ENCODE results near the gene S100A7.
A peak's percentile ranks its signal among the peaks of the same experiment; 100 is the strongest.
"Not testable (repeated sequence)": the region's sequence is repeated elsewhere in the genome, so short reads cannot be mapped to it uniquely, and the experiment has no call there.

S100A7 gene

DNA sequence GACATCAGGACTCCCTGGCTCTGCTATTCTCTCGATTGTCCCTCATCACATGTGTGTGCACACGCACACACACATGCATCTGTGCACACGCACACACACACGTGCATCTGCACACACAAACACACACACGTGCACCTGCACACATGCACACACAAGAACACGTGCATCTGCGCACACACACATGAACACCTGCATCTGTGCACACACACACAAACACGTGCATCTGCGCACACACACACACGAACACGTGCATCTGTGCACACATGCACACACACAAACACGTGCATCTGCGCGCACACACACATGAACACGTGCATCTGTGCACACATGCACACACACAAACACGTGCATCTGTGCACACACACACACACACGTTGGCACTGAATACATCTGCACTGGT lies 29.4 kb downstream of the S100A7 start:
- DNase-seq (ENCODE audit: low read depth in 2 of 2), result no peak

DNA sequence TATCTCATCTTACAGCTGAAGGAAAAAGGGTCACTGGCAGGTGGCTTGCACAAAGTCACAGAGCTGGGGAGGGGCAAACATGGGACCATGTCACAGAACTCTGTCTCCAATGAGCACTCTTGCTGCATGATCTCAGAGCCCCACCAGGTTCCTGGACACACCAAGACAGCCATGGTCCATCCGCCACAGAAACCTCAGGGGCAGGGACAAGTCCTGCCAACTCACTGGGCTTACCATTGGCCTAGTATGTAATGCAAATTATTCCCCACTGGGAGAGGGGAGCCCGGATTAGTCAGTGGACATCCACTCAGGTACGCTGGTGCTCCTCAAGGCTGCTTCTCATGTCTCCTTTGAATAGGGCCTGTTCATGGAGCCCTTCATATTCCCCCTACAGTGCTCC lies 29.9 kb downstream of the S100A7 start:
- no peak for DNase-seq (ENCODE audit: low read depth in 2 of 2)

DNA sequence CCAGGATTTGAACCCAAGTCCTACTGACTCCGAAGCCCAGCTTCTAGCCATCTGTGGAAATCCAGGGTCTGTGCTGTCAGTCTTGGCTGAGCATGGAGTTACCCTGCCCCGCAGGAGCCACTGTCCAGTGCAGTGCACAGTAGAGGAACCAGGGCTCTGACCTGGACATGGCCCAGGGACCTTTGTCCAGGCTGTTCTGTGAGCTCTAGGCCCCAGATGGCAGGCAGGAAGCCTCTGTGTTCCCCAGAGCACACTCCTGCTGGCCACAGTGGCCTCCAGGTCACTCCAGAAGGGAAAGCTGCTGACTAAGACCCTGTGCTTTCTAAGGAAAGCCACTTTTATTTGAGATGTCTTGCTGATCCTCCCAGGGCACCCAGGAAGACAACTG lies 30.3 kb downstream of the S100A7 start:
- no peak for DNase-seq (ENCODE audit: low read depth in 2 of 2)

DNA sequence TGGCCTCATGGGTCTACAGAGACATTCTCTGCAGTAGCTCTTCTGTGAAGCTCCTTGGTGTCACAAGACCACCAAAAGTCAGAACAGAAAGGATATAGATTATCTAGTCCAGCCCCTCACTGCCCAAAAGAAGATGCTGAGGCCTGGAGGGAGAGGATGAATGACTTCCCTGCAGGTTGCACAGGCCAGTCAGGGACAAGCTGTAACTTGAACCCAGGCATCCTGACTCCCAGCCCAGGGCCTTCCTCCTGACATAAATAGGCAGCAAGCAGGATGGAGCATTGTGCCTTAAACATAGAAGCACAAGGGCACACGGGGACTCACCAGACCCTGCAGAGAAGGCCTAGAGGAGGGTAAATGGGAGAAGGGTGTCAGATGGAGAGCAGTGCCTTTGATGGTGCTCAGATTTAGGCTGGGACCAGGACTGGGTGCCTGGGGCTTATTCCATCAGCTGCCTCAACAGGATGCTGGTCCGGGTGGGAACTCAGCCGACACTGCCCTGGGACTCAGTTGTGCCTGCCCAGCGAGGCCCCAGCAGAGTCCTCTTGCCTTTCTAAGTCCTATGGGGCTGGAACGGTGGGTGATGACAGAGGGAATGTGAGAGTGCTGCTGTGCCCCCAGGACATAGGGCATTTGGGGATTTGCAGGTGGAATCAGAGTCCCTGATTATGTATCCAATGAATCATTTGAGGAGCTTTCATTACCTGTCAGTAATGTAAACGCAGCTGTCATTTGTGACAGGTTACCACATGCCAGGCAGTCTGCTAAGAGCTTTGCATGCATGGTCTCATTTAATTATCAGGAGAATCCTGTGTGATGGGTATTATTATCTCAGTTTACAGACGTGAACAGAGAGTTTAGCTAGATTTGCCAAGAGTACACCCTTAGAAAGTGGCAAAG lies 30.9 kb downstream of the S100A7 start:
- no peak for DNase-seq (ENCODE audit: low read depth in 2 of 2)

DNA sequence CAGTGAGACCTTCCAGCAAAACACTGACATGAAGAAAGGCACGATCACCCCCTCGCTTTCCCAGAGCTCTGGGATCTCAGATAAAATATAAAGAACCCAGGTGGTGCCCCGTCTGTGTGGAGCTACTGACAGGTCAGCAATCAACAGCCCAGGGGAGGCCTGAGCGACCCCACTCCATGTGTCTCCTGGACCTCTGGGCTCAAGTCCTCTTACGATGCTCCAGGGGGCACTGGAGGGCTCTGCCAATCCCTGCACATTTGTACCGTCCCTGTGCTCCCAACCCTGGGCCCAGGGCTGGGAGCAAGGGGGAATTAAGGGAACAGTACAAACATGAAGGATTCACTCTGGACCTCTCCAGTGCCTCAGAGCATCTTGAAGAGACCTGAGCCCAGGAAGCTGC lies 31.7 kb downstream of the S100A7 start:
- no peak for DNase-seq (ENCODE audit: low read depth in 2 of 2)

DNA sequence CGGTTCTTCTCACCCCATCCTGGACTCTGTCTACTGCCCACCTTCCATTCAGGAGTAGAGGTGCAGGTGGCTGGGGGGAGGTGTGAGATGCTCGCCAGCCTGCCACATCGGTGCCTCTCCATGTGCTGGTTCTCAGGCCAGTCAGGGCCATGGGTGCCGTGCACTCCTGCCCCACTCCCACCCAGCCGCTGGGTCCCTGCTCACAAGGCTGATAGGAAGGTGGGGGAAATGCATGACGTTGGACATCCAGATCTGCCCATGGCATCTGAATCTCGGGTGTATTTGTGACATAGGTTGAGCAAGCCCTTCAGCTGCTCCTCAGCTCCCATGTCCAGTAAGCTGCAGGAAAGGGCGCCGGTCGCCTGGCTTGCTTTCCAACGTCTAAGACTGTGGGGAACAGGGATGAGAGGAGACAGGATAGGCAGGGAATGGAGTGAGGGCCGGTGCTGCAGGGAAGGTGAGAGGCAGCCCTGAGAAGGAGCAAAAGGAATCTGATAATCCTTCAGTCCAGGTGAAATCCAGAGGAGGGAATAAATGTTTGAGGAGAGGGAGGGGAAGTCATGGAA lies 32.3 kb downstream of the S100A7 start:
- DNase-seq (ENCODE audit: low read depth in 2 of 2), result no peak

DNA sequence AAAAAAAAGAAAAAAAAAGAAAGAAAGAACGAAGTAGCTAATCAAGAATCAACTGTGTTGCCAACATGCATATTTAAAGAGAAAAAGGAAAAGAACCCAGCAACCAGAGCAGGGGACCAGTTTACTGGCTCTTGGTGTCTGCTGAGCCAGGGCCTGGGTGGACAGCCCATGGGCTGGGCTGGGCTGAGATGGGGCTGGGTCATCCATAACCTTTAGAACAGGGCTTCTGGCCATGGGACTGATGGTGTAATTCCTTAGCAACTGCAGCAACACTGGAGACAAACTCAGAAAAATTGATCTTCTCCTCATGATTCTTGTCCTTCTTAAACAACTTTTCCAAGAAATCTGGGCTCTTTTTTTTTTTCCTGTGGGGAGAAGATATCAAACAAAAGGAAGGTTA lies 33.6 kb downstream of the S100A7 start:
- DNase-seq (ENCODE audit: low read depth in 2 of 2), result no peak

DNA sequence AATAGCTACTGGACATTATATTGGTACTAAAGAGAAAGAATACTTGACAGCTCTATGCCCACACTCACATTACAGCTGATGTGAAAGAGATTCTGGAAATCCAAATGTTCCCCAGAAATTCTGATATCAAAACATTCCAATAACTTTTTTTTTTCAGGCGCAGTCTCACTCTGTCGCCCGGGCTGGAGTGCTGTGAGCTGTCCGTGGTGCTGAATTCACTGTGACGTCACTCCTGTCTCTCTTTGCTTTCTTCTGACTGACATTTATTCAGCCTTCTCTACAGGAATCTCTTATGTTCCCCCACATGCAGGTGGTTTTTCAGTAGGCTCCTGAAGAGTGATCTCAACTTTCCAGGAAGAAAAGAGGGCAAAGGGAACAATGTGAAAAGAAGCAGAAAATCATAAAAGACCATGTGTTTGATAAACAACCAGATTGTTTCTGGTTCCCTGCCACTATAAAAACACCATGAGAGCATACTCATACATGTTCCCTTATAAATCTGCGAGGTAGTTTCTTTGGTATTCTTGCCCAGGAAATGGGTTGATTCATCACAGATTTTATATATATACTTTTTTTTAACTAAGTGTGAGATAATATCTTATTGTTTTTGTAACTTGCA lies 37.9 kb downstream of the S100A7 start:
- peak; percentile 26 to 29 for DNase-seq (ENCODE audit: low read depth in 2 of 2)

DNA sequence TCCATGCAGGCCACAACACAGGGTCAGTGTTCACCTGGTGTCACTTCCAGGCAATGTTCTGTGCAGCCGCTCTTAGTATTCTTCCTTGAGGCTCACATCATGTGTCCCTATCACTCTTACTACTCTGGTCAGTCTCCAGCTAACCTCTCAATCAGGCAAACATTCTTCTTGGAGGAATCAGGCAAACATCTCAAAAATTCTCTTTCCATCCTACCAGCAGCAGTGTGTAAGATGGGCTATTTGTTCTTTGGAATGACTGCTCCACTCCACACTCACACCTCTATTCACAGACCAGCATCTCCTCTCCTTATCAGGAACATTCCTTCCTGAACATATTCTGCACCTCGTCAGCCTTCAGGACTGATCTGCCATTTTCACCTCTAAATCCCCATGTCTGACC lies 40.1 kb downstream of the S100A7 start:
- DNase-seq (ENCODE audit: low read depth in 2 of 2), result no peak

DNA sequence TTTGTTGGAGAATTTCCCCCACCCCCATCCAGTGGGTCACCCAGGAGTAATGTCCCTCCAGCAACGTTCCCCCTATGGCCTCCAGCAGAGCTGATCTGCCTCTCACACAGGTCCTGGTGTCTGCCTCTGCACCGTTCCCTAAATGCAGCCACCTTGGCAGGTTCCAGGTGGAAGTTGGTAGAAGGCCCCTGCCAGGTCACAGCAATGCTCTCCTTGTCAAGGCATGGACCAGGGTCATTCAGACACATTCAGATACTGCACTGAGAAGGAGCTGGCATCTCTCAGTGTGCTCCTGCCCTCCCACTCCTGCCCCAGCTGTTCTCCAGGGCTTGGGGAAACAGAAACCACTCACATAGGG lies 41.0 kb downstream of the S100A7 start:
- not testable (repeated sequence) for DNase-seq (ENCODE audit: low read depth in 2 of 2)

DNA sequence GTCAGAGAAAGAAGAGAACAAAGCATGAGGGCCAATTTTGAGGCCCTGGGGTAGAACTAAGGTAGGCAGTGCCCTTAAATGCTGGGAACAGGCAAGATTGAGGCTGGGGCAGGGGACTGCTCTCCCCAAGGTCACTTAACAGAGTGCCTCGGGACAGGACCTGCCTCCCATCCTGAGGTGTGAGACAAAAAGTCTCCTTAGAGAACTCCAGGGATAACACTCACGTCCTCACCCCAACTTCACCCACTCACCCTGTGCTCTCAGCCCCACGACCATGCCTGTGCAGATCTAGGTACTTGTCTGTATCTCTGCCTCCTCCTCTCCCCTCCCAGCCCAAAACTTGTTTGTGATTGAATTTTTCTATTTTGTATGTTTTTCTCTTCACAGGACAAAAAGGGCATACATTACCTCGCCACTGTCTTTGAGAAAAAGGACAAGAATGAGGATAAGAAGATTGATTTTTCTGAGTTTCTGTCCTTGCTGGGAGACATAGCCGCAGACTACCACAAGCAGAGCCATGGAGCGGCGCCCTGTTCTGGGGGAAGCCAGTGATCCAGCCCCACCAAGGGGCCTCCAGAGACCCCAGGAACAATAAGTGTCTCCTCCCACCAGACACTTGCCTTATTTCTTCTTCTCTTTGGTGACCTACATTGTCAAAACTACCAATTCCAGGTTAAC lies 41.6 kb downstream of the S100A7 start:
- DNase-seq (ENCODE audit: low read depth in 2 of 2), result not testable (repeated sequence)

DNA sequence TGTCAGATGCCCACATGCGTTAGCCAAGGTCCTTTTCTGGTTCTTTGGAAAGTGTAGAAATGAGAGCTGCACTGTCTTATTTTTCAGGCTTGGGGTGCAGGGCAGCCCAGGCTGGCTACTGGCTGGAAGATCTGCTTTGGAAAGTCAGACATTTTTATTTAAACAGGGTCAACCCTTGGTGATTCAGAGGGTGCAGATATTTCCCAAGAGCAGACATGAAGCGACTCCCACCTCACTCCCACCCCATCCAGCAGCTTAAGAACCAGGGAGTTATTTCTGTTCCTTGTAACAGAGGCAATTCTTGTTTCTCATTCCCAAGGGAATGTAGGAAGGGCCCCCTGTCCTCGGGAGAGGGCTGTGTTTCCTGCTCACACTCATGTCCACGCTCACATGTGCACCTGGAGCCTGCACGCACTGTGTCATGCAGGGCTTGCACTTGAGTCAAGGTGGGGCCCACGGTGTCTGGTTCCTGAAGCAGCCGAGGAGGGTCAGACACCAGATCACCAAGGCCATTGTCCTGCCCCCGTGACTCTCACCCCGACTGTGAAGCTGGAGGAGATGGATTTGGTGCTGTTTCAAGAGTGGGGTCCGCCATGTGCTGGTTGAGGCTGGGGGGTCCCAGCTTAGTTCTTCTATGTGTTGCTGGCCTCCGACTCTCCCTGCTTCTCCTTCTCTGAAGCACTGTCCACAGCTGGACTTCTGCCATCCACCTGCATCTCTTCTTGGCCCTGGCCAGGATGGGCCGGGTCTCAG lies 43.1 kb downstream of the S100A7 start:
- no peak for DNase-seq (ENCODE audit: low read depth in 2 of 2)

DNA sequence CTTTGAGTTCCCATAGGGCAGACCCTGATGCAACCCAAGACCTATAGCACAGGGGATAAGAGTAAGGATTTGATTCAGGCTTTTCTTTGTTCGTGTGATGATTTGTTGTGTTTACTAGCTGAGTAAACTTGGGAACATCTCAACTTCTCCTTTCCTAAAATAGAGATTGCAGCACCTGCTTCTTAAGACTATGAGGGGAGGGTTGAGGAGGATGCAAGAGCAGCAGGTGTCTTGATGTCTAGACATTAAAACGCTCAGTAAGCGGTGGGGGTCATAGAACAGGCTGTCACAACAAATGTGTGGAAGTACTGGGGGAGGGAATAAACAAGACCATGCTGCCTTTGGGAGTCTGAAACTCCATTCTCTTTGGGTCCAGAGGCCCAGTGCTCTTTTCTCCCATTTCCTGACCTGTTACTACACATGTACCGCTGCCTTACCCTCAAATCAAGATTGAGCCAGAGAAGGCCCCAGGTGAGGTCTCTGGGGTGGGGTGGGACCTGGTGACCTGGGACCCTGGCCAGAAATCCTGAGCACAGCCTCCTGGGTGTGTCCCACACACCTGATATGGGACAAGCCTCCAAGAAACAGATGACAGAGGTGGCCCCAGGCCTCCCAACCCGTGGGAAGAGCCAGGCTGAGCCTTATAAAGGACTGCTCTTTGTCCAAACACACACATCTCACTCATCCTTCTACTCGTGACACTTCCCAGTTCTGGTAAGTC lies 44.4 kb downstream of the S100A7 start, which contains the start of gene S100A7A:
S100A7A (plus strand) TSS at position 671 of the 721 bp plus-strand sequence. CDS start 1,563 bp downstream, outside the sequence.
- DNase-seq (ENCODE audit: low read depth in 2 of 2), result no peak

DNA sequence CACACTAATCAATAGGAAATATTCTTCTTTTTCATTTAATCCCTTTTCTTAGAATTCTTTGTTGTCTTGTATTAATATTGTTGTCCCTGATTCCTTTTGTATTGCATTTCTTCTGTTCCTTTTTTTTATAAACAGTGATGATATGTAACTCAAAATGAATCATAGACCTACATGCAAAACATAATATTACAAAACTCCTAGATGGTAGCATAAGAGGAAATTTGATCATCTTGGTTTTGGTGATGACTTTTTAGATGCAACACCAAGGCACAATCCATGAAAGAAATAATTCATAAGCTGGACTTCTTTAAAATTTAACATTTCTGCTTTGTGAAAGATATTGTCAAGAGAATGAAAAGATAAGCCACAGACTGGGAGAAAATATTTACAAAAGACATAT lies 46.5 kb downstream of the S100A7 start:
- not testable (repeated sequence) for DNase-seq (ENCODE audit: low read depth in 2 of 2)

All from fibroblast of skin of left quadriceps (primary cell).